Measurements from ENCODE around the gene SCYGR8. TPM values are rescaled to one million over a fixed set of nuclear protein-coding genes. Genes with fewer than 3 reads are reported as not detected.

Gene SCYGR8
- total RNA-seq, 1 experiment from 2014 or later: not detected

Other genes with a start within 250 kb of the SCYGR8 start
- not detected in 2 replicates for gene SCYGR2, start 147.0 kb upstream of the SCYGR8 start, total RNA-seq (2014; rRNA removed; shearing (Covaris generic))
- not detected in 2 replicates for gene SCYGR3, start 131.1 kb upstream of the SCYGR8 start, total RNA-seq (2014; rRNA removed; shearing (Covaris generic))
- not detected in 2 replicates for gene SCYGR4, start 128.4 kb upstream of the SCYGR8 start, total RNA-seq (2014; rRNA removed; shearing (Covaris generic))
- gene SCYGR5, start 79.1 kb upstream of the SCYGR8 start, total RNA-seq (2014; rRNA removed; shearing (Covaris generic)): not detected in 2 replicates
- gene SLC19A3, start 27.9 kb upstream of the SCYGR8 start, total RNA-seq (2014; rRNA removed; shearing (Covaris generic)): not detected in 2 replicates
- gene SCYGR6, start 21.1 kb upstream of the SCYGR8 start, total RNA-seq (2014; rRNA removed; shearing (Covaris generic)): not detected in 2 replicates
- gene SCYGR7, start 17.6 kb upstream of the SCYGR8 start, total RNA-seq (2014; rRNA removed; shearing (Covaris generic)): not detected in 2 replicates
- not detected in 2 replicates for gene CCL20, start 67.9 kb downstream of the SCYGR8 start, total RNA-seq (2014; rRNA removed; shearing (Covaris generic))
- gene DAW1, start 125.7 kb downstream of the SCYGR8 start, total RNA-seq (2014; rRNA removed; shearing (Covaris generic)): 0.30 TPM in 1 of 2 replicates, not detected in the other

Measured in M059J (cell line).